Right atrium auricular region (tissue), 2 donors: ENCODE data around the gene SHFL. TPM values are rescaled to one million over a fixed set of nuclear protein-coding genes. Genes with fewer than 3 reads are reported as not detected.

Experiments used
- DNase-seq: peaks from one replicate; pipeline ENCODE4 v3.0.0-alpha.2; 2019; ENCODE audit warnings: low spot score
- H3K27ac ChIP-seq, 2 donors: fragments of 200-600 bp; sonication (generic); 1 replicate in 1 of 2; 2 replicates in 1 of 2; pipeline ENCODE4 v1.5.1; 2016 to 2019
- H3K27me3 ChIP-seq, 2 donors: fragments of 200-600 bp; sonication (generic); one replicate each; pipeline versions ENCODE4 v1.5.1 to v1.6.0; 2017 to 2019
- H3K36me3 ChIP-seq: fragments of 200-600 bp; sonication (generic); one replicate; pipeline ENCODE4 v1.5.1; 2016
- H3K4me1 ChIP-seq, 2 donors: fragments of 200-600 bp; sonication (generic); one replicate each; pipeline versions ENCODE4 v1.5.1 to v1.6.0; 2017 to 2019
- H3K4me3 ChIP-seq, 2 donors: fragments of 200-600 bp; sonication (generic); 1 replicate in 1 of 2; 2 replicates in 1 of 2; pipeline ENCODE4 v1.5.1; 2017 to 2019; ENCODE audit warnings: mild to moderate bottlenecking in 1 of 2, moderate library complexity in 1 of 2
- H3K9me3 ChIP-seq, 2 donors: fragments of 200-600 bp; sonication (generic); one replicate each; pipeline ENCODE4 v1.5.1; 2019
- CTCF ChIP-seq, 2 donors: fragments of 200-600 bp; sonication (generic); IDR thresholded peaks; one replicate each; pipeline ENCODE4 v1.5.1; 2019; ENCODE audit warnings: antibody characterized with exemption in 2 of 2
- total RNA-seq, 2 donors: library from RNA; depleted of rRNA; stranded (reverse); fragments of >200 nt; gene quantifications; one replicate each; pipeline ENCODE4 v1.1.0, GENCODE V29; 2016

The SHFL gene
- total RNA-seq, 2 donors from 2014 or later = 11.6 to 16.8 TPM

- TF ChIP-seq CTCF (IDR thresholded peaks at IDR 0.05) = no peak
- no peaks in the 10 kb centered on the region for H3K9me3 ChIP-seq
- H3K4me1 ChIP-seq = peaks cover 0 to 18% of the 10 kb centered on the region in 2 donors
- peak; percentile 74 for DNase-seq
- H3K27ac ChIP-seq = peak overlapping the region in 1 of 2 donors; percentile 72
- H3K4me3 ChIP-seq = no peak overlapping the region
- no peaks in the 10 kb centered on the region for H3K27me3 ChIP-seq
- H3K36me3 ChIP-seq = peaks cover 30% of the 10 kb centered on the region
These were observed 34.5 kb downstream of the SHFL start for GRCh38 chr19:10120538-10121189.

GRCh38 chr19:10122045-10122444 lies 35.9 kb downstream of the SHFL start:
- no peak overlapping the region for H3K4me3 ChIP-seq
- H3K27me3 ChIP-seq = no peaks in the 10 kb centered on the region
- DNase-seq = no peak
- H3K27ac ChIP-seq = peak overlapping the region in 1 of 2 donors; percentile 72
- TF ChIP-seq CTCF (IDR thresholded peaks at IDR 0.05) = no peak
- no peaks in the 10 kb centered on the region for H3K9me3 ChIP-seq
- peaks cover 0 to 18% of the 10 kb centered on the region in 2 donors for H3K4me1 ChIP-seq
- H3K36me3 ChIP-seq = peaks cover 16% of the 10 kb centered on the region

GRCh38 chr19:10124429-10124828 lies 38.3 kb downstream of the SHFL start:
- DNase-seq = no peak
- Histone ChIP-seq H3K27me3 (no peaks in the 10 kb centered on the region), H3K4me3 (no peak overlapping the region), H3K36me3 (no peaks in the 10 kb centered on the region), H3K4me1 (peaks cover 0 to 5% of the 10 kb centered on the region in 2 donors), H3K9me3 (no peaks in the 10 kb centered on the region), H3K27ac (no peak overlapping the region)
- TF ChIP-seq CTCF (IDR thresholded peaks at IDR 0.05) = no peak

GRCh38 chr19:10126213-10126639 lies 40.1 kb downstream of the SHFL start:
- Histone ChIP-seq H3K4me3 (no peak overlapping the region), H3K27ac (no peak overlapping the region), H3K4me1 (no peaks in the 10 kb centered on the region), H3K9me3 (no peaks in the 10 kb centered on the region), H3K36me3 (no peaks in the 10 kb centered on the region), H3K27me3 (no peaks in the 10 kb centered on the region)
- no peak for TF ChIP-seq CTCF (IDR thresholded peaks at IDR 0.05)
- DNase-seq = no peak

- Histone ChIP-seq H3K4me3 (no peak overlapping the region), H3K4me1 (no peaks in the 10 kb centered on the region), H3K27ac (no peak overlapping the region), H3K36me3 (peaks cover 43% of the 10 kb centered on the region), H3K9me3 (no peaks in the 10 kb centered on the region), H3K27me3 (no peaks in the 10 kb centered on the region)
- no peak for TF ChIP-seq CTCF (IDR thresholded peaks at IDR 0.05)
- DNase-seq = no peak
These were observed 46.8 kb downstream of the SHFL start for GRCh38 chr19:10132905-10133304.

GRCh38 chr19:10133596-10133995 lies 47.5 kb downstream of the SHFL start:
- H3K4me3 ChIP-seq = no peak overlapping the region
- TF ChIP-seq CTCF (IDR thresholded peaks at IDR 0.05) = no peak
- H3K27me3 ChIP-seq = no peaks in the 10 kb centered on the region
- H3K36me3 ChIP-seq = peaks cover 50% of the 10 kb centered on the region
- no peak overlapping the region for H3K27ac ChIP-seq
- DNase-seq = no peak
- H3K9me3 ChIP-seq = no peaks in the 10 kb centered on the region
- no peaks in the 10 kb centered on the region for H3K4me1 ChIP-seq
